HCT116 (cell line): ENCODE data around the gene KTN1. TPM values are rescaled to one million over a fixed set of nuclear protein-coding genes. Genes with fewer than 3 reads are reported as not detected.

Source experiments
- ATAC-seq: fragments of 200-7000 bp; cut with Tn5 transposase; 2 replicates; pipeline ENCODE4 v1.9.1; 2020; ENCODE audit warnings: mild to moderate bottlenecking, moderate library complexity
- BruUV-seq: library from RNA; stranded (reverse); fragments of 400-500 nt; replicated peaks from 2 replicates; lab custom pipeline; 2021; lab: Mats Ljungman, UMichigan
- CTCF ChIA-PET: fragments of 300-600 bp; sonication (Branson Sonifier 250); formaldehyde crosslinking; loops from one replicate; lab custom pipeline; 2021; ENCODE audit warnings: antibody characterized with exemption; lab: Charles Lee
- POLR2A ChIA-PET: fragments of 300-600, 350-600 bp; sonication (Branson Sonifier 250); formaldehyde crosslinking; loops from one replicate; lab custom pipeline; 2021; ENCODE audit warnings: antibody characterized with exemption; lab: Charles Lee
- RAD21 ChIA-PET, 2 experiments: fragments of 300-600 bp; sonication (Branson Sonifier 250); formaldehyde crosslinking; loops; one replicate each; lab custom pipeline; 2023; ENCODE audit warnings: low total read pairs in 2 of 2; ENCODE audit not compliant: uncharacterized antibody in 2 of 2, unreplicated experiment in 2 of 2, low non-redundant PET in 1 of 2; lab: Charles Lee
- DNase-seq: peaks from one replicate; pipeline ENCODE4 v3.0.0-alpha.2; 2010; ENCODE audit warnings: low read depth, low spot score
- H2AFZ ChIP-seq: fragments of 200-600 bp; shearing (Covaris generic), sonication (generic); 2 replicates; pipeline ENCODE4 v1.6.1; 2017; ENCODE audit warnings: low read depth, mixed run types, mixed read lengths, antibody characterized with exemption, low read length; ENCODE audit not compliant: poor library complexity, severe bottlenecking
- H3K27ac ChIP-seq: 2 replicates; pipeline ENCODE4 v1.5.1; 2012; ENCODE audit warnings: low read depth, low read length
- H3K27me3 ChIP-seq: fragments of 200-600 bp; sonication (generic); 2 replicates; pipeline ENCODE4 v1.6.1; 2016; ENCODE audit warnings: mixed run types, low read length, mixed read lengths; ENCODE audit not compliant: insufficient read depth
- H3K36me3 ChIP-seq, 2 experiments: fragments of 200-500 bp in 1 of 2; fragments of 200-600 bp in 1 of 2; sonication (Bioruptor generic) in 1 of 2; sonication (generic) in 1 of 2; 2 replicates each; pipeline versions ENCODE4 v1.5.1 to v1.6.1; 2014 to 2016; ENCODE audit warnings: low read length in 2 of 2, inconsistent platforms in 1 of 2, mixed read lengths in 1 of 2, mixed run types in 1 of 2; ENCODE audit not compliant: insufficient read depth in 2 of 2, control insufficient read depth in 1 of 2
- H3K4me1 ChIP-seq, 2 experiments: fragments of 200-600 bp in 1 of 2; sonication (generic) in 1 of 2; 2 replicates each; pipeline versions ENCODE4 v1.5.1 to v1.6.1; 2012 to 2017; ENCODE audit warnings: low read length in 2 of 2, inconsistent platforms in 1 of 2, mild to moderate bottlenecking in 1 of 2, mixed read lengths in 1 of 2, mixed run types in 1 of 2, moderate library complexity in 1 of 2; ENCODE audit not compliant: insufficient read depth in 2 of 2, control insufficient read depth in 1 of 2
- H3K4me2 ChIP-seq: fragments of 200-600 bp; sonication (generic); 2 replicates; pipeline ENCODE4 v1.6.1; 2017; ENCODE audit warnings: mixed run types, low read length, mixed read lengths
- H3K4me3 ChIP-seq, 2 experiments: fragments of 200-600 bp in 1 of 2; sonication (generic) in 1 of 2; replicated peaks in 1 of 2; 2 replicates each; pipeline ENCODE4 v1.5.1; 2011 to 2016; ENCODE audit warnings: low read length in 2 of 2, control low read depth in 1 of 2, low read depth in 1 of 2, mild to moderate bottlenecking in 1 of 2, mixed read lengths in 1 of 2, mixed run types in 1 of 2
- H3K79me2 ChIP-seq: fragments of 200-600 bp; sonication (generic); 2 replicates; pipeline ENCODE4 v1.6.1; 2017; ENCODE audit warnings: mild to moderate bottlenecking, mixed run types, low read length, moderate library complexity, mixed read lengths; ENCODE audit not compliant: insufficient read depth
- H3K9ac ChIP-seq: fragments of 200-600 bp; sonication (generic); 2 replicates; pipeline ENCODE4 v1.6.1; 2016; ENCODE audit warnings: low read length, mixed read lengths
- H3K9me2 ChIP-seq: fragments of 200-600 bp; sonication (generic), shearing (Covaris generic); 2 replicates; pipeline ENCODE4 v1.6.1; 2017; ENCODE audit warnings: mixed run types, mild to moderate bottlenecking, moderate library complexity; ENCODE audit not compliant: insufficient read depth
- H3K9me3 ChIP-seq, 2 experiments: fragments of 200-500 bp in 1 of 2; fragments of 200-600 bp in 1 of 2; sonication (Bioruptor generic) in 1 of 2; sonication (generic) in 1 of 2; 2 replicates each; pipeline ENCODE4 v1.6.1; 2014 to 2017; ENCODE audit warnings: low read length in 2 of 2, mixed read lengths in 2 of 2, inconsistent platforms in 1 of 2, low read depth in 1 of 2, mild to moderate bottlenecking in 1 of 2, mixed run types in 1 of 2, moderate library complexity in 1 of 2; ENCODE audit not compliant: control insufficient read depth in 1 of 2, insufficient read depth in 1 of 2
- H4K20me1 ChIP-seq: fragments of 200-600 bp; sonication (generic), shearing (Covaris generic); 2 replicates; pipeline ENCODE4 v1.6.1; 2017; ENCODE audit warnings: mixed run types, mild to moderate bottlenecking, moderate library complexity; ENCODE audit not compliant: insufficient read depth
- POLR2A ChIP-seq: IDR thresholded peaks from 2 replicates; pipeline ENCODE4 v1.7.0; 2011; ENCODE audit warnings: borderline replicate concordance; ENCODE audit not compliant: insufficient read depth, insufficient read length; ENCODE audit errors: extremely low read depth
- SIN3A ChIP-seq: IDR thresholded peaks from 2 replicates; pipeline ENCODE4 v1.6.1; 2012; ENCODE audit warnings: low read depth
- YY1 ChIP-seq: IDR thresholded peaks from 2 replicates; pipeline ENCODE4 v1.6.1; 2011; ENCODE audit warnings: low read length, low read depth, moderate library complexity, mild to moderate bottlenecking; ENCODE audit not compliant: insufficient replicate concordance; ENCODE audit errors: extremely low read depth
- ZFX ChIP-seq: fragments of 450-650 bp; IDR thresholded peaks from 2 replicates; pipeline ENCODE4 v1.6.1; 2017
- intact Hi-C: fragments of 100-400 bp; cut with micrococcal nuclease; formaldehyde crosslinking; loops from 2 replicates; pipeline ENCODE4 v1.10.0; 2022
- total RNA-seq: library from RNA; stranded (reverse); gene quantifications from one replicate; pipeline ENCODE4 v1.2.1, GENCODE V29; 2021; ENCODE audit not compliant: unreplicated experiment

KTN1 gene
- total RNA-seq, 1 experiment from 2014 or later = 105 TPM

DNA sequence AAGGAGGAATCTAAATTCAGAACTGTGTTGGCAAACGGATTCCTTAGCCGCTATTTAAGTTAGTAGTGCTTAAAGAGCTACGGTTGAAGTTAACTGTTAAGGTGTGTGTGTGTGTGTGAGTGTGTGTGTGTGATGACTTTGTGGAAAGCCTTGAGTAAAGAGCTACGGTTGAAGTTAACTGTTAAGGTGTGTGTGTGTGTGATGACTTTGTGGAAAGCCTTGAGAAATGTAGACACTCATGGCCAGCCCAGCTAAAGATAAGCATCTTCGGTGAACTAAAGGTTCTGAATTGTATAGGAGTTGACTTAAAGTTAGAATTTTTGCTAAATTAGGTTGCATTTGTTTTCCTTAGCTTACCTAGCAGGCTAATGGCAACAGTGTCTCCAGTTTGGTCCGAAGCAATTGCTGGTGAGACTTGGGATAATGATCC lies 1.4 kb downstream of the KTN1 start:
- ChIA-PET CTCF (no interaction called here), POLR2A (interaction anchor here (0.6 kb wide), 1 partner anchor 135 kb away, joined by 3 read pairs; no protein-coding TSS in a partner anchor), RAD21 (interaction anchor here (0.6 to 1.7 kb wide), 3 partner anchors 18 to 135 kb away, joined by 3 to 4 read pairs (median 3); no protein-coding TSS in a partner anchor)
- intact Hi-C loops = loop anchor here (2.0 to 5.0 kb wide), 2 partner anchors 135 to 221 kb away; no protein-coding TSS in a partner anchor
- Histone ChIP-seq H3K36me3 (0 out of 4 replicates have a peak, but pooled peaks cover 0 to 7% of the 10 kb centered on the region in 2 experiments), H3K4me2 (peak overlapping the region; percentile 90), H2AFZ (no peak overlapping the region), H3K27ac (peak overlapping the region; percentile 87), H3K79me2 (peaks cover 72% of the 10 kb centered on the region), H3K4me1 (peaks cover 36 to 57% of the 10 kb centered on the region in 2 experiments), H4K20me1 (peaks cover 35% of the 10 kb centered on the region; the same call in 1 of the 2 replicates), H3K9me3 (no peaks in the 10 kb centered on the region), H3K4me3 (peak overlapping the region; percentile 80 to 89), H3K9me2 (no peaks in the 10 kb centered on the region), H3K9ac (peak overlapping the region; percentile 91), H3K27me3 (no peaks in the 10 kb centered on the region)
- ATAC-seq = no peak
- BruUV-seq = TSS peak; percentile 47
- DNase-seq = no peak
- TF ChIP-seq YY1 (no peak), ZFX (no peak), POLR2A (no peak), SIN3A (no peak)
- TF ChIP-seq, all 23 proteins: peak for 0

DNA sequence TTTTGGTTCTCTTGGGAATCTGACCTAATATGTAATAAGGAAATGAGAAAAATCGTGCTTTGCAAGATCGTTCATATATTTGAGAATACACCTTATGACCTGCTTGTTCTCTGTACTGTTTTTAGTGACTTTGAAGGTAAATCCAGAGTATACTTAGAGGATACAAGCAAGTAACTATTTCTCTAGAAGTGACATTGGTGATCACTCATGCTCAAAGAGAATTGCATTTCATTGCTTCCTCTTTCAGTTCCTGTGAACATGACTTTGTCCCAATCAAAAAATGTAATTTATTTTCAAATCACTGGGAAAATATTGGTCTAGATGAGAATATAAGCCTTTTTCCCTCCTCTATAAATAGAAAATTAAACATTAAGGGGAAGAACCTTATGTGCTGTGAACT lies 2.7 kb downstream of the KTN1 start:
- peaks cover 86% of the 10 kb centered on the region for H3K79me2 ChIP-seq
- H3K27me3 ChIP-seq = no peaks in the 10 kb centered on the region
- H3K4me3 ChIP-seq = no peak overlapping the region
- H3K9me2 ChIP-seq = no peaks in the 10 kb centered on the region
- H3K27ac ChIP-seq = no peak overlapping the region
- no peak overlapping the region for H2AFZ ChIP-seq
- H3K9me3 ChIP-seq = no peaks in the 10 kb centered on the region
- BruUV-seq = no TSS peak
- H3K9ac ChIP-seq = no peak overlapping the region
- ATAC-seq (no peak), DNase-seq (no peak)
- peaks cover 38 to 61% of the 10 kb centered on the region in 2 experiments for H3K4me1 ChIP-seq
- intact Hi-C loops = loop anchor here (5.0 kb wide), 1 partner anchor 220 kb away; no protein-coding TSS in a partner anchor
- no peak for TF ChIP-seq ZFX
- peaks cover 42% of the 10 kb centered on the region; the same call in 1 of the 2 replicates for H4K20me1 ChIP-seq
- ChIA-PET CTCF (no interaction called here), RAD21 (no interaction called here), POLR2A (interaction anchor here (0.6 to 0.8 kb wide), 2 partner anchors 10 to 74 kb away, joined by 3 to 5 read pairs; no protein-coding TSS in a partner anchor)
- no peaks in the 10 kb centered on the region for H3K36me3 ChIP-seq
- no peak overlapping the region for H3K4me2 ChIP-seq
